Right lobe of liver (tissue), 4 donors: ENCODE results near the gene BBX.

Source experiments
- CTCF ChIP-seq, 4 donors: fragments of 200-600 bp in 3 of 4; fragments of 450-650 bp in 1 of 4; IDR thresholded peaks; one replicate each; pipeline versions ENCODE4 v1.5.1 to v1.8.0; 2016 to 2022; ENCODE audit warnings: antibody characterized with exemption in 4 of 4, mild to moderate bottlenecking in 2 of 4
- POLR2A ChIP-seq: fragments of 450-650 bp; IDR thresholded peaks from one replicate; pipeline ENCODE4 v1.6.1; 2017; ENCODE audit warnings: antibody characterized with exemption, mild to moderate bottlenecking
- donor health status: DM: no; HTN: no; CAD: no.
- donor health status: DM: no; HTN: no; CAD: no.
- donor health status: DM: no; HTN: yes; CAD: no.

- TF ChIP-seq CTCF (IDR thresholded peaks at IDR 0.05) (no peak), POLR2A (no peak)
Measured at GRCh38 chr3:107611775-107612469, 89.2 kb downstream of the BBX start.
